Measurements from ENCODE around the gene GPR155. TPM values are rescaled to one million over a fixed set of nuclear protein-coding genes. Genes with fewer than 3 reads are reported as not detected.
A peak's percentile ranks its signal among the peaks of the same experiment; 100 is the strongest.

GPR155 gene
- total and polyA plus RNA-seq, 2 donors from 2014 or later = 7.6 to 8.1 TPM

DNA sequence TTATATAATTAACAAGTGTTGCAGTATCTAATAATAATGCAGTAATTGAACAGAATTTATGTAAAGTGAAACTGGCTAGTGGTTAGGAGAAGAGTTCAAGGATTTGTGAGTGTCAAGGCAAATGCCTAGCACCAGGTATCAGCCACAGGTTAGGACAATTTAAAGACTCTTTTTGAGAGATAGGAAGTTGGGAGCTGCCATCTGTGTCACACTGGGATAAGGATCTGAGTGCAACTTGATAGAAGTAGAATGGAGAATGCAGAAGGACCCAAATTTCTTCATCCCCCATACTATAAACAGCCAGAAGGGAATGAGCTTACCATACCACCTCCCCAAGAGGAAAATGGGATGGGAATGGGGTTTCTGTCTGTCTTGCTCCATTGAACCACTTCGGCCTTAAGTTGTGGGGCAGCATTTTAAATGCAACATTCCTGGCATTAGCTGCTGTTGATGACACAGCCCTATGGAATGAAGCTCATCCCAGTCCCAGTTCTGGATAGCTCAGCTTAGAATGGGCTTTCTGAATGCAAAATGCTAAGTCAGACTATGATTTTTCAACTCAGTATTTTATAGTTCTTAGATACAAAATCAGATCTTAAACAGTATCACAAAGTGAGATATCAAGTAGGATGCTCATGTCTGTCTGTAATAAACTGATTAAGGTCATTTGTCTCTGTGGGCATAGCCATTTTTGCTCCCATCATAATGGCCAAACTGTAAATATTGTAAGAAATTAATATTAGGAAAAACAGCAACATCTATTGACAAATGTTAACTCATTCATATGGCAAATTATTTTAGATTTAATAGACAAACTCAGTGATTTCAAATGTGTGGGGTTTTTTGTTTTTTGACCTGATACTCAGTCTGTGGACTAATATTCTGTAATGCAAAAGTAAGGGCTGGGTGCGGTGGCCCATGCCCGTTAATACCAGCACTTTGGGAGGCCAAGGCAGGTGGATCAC is 44.0 kb downstream of the GPR155 start:
- H3K27me3 ChIP-seq (ENCODE audit: control insufficient read depth, insufficient read depth, low read length) = no peaks in the 10 kb centered on the region
- intact Hi-C loops (cut with DNase I) = no loop called here

GRCh38 chr2:174439950-174440349 is 46.9 kb downstream of the GPR155 start:
- peaks cover 0 to 23% (median 9%) of the 10 kb centered on the region in 3 donors for H3K36me3 ChIP-seq (ENCODE audit: control insufficient read depth in 2 of 3, insufficient read depth in 3 of 3, low read length in 3 of 3)
- H3K9ac ChIP-seq (ENCODE audit: low read length in 3 of 3) = no peak overlapping the region
- intact Hi-C loops (cut with DNase I) = no loop called here
- H3K27ac ChIP-seq (ENCODE audit: low read depth in 2 of 2, low read length in 2 of 2) = no peak overlapping the region
- no peaks in the 10 kb centered on the region for H3K9me3 ChIP-seq (ENCODE audit: control insufficient read depth in 2 of 3, insufficient read depth in 1 of 3, low read length in 3 of 3)
- no peaks in the 10 kb centered on the region for H3K4me1 ChIP-seq (ENCODE audit: control insufficient read depth in 2 of 3, insufficient read depth in 2 of 3, low read depth in 1 of 3, low read length in 3 of 3)
- H3K4me3 ChIP-seq (ENCODE audit: low read length in 3 of 3) = no peak overlapping the region
- FAIRE-seq (no peak), DNase-seq (no peak)
- H3K27me3 ChIP-seq (ENCODE audit: control insufficient read depth, insufficient read depth, low read length) = no peaks in the 10 kb centered on the region
- no peak for TF ChIP-seq CTCF (IDR thresholded peaks at IDR 0.05; ENCODE audit: borderline replicate concordance, extremely low read depth, insufficient read depth)

More for the DNA sequence above, 44.0 kb downstream of the GPR155 start:
- H3K9me3 ChIP-seq (ENCODE audit: control insufficient read depth in 2 of 3, insufficient read depth in 1 of 3, low read length in 3 of 3) = no peaks in the 10 kb centered on the region
- no peak for FAIRE-seq
- H3K4me1 ChIP-seq (ENCODE audit: control insufficient read depth in 2 of 3, insufficient read depth in 2 of 3, low read depth in 1 of 3, low read length in 3 of 3) = no peaks in the 10 kb centered on the region
- no peak for TF ChIP-seq CTCF (IDR thresholded peaks at IDR 0.05; ENCODE audit: borderline replicate concordance, extremely low read depth, insufficient read depth)
- no peak overlapping the region for H3K27ac ChIP-seq (ENCODE audit: low read depth in 2 of 2, low read length in 2 of 2)
- DNase-seq = no peak
- H3K4me3 ChIP-seq (ENCODE audit: low read length in 3 of 3) = no peak overlapping the region
- H3K36me3 ChIP-seq (ENCODE audit: control insufficient read depth in 2 of 3, insufficient read depth in 3 of 3, low read length in 3 of 3) = peaks cover 0 to 23% (median 6%) of the 10 kb centered on the region in 3 donors
- no peak overlapping the region for H3K9ac ChIP-seq (ENCODE audit: low read length in 3 of 3)

DNA sequence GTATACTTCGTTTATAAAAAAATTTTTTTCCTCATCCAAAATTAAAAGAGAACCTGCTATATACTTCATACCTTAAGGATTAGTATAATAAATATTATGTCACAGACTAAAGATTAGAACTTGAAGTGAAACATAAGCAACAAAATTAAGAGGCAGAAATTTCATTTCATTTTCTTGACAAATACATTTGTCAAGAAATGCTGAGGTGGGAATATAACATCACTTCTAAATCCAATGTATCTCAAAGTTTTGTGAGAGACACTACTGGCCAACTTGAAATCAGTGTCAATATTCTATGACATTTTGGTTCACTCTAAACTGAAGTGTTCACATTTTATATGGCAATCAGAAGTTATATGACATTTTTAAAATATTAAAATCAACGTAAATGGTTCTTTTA is 47.5 kb downstream of the GPR155 start:
- peaks cover 0 to 18% (median 9%) of the 10 kb centered on the region in 3 donors for H3K36me3 ChIP-seq (ENCODE audit: control insufficient read depth in 2 of 3, insufficient read depth in 3 of 3, low read length in 3 of 3)
- FAIRE-seq (peak; percentile 58), DNase-seq (no peak)
- no peak for TF ChIP-seq CTCF (IDR thresholded peaks at IDR 0.05; ENCODE audit: borderline replicate concordance, extremely low read depth, insufficient read depth)
- no peak overlapping the region for H3K27ac ChIP-seq (ENCODE audit: low read depth in 2 of 2, low read length in 2 of 2)
- no peak overlapping the region for H3K9ac ChIP-seq (ENCODE audit: low read length in 3 of 3)
- H3K4me3 ChIP-seq (ENCODE audit: low read length in 3 of 3) = no peak overlapping the region
- H3K9me3 ChIP-seq (ENCODE audit: control insufficient read depth in 2 of 3, insufficient read depth in 1 of 3, low read length in 3 of 3) = no peaks in the 10 kb centered on the region
- H3K27me3 ChIP-seq (ENCODE audit: control insufficient read depth, insufficient read depth, low read length) = no peaks in the 10 kb centered on the region
- intact Hi-C loops (cut with DNase I) = no loop called here
- no peaks in the 10 kb centered on the region for H3K4me1 ChIP-seq (ENCODE audit: control insufficient read depth in 2 of 3, insufficient read depth in 2 of 3, low read depth in 1 of 3, low read length in 3 of 3)

Measured in kidney (tissue), 14 donors.